ELF-1 (cell line): ENCODE data around the gene C11orf52.
A peak's percentile ranks its signal among the peaks of the same experiment; 100 is the strongest.

Experiments
- DNase-seq: peaks from one replicate; pipeline ENCODE4 v3.0.0-alpha.2; 2016; ENCODE audit warnings: low read depth, low spot score

C11orf52 gene

GRCh38 chr11:111938687-111939160 lies 20.0 kb downstream of the C11orf52 start:
- peak; percentile 26 for DNase-seq

- no peak for DNase-seq
Observed at GRCh38 chr11:111939836-111940604, 21.3 kb downstream of the C11orf52 start.

- DNase-seq: no peak
Observed at GRCh38 chr11:111941963-111942362, 23.2 kb downstream of the C11orf52 start.

- no peak for DNase-seq
Observed at GRCh38 chr11:111942829-111943228, 24.1 kb downstream of the C11orf52 start.

GRCh38 chr11:111944139-111944538 lies 25.4 kb downstream of the C11orf52 start:
- DNase-seq: peak; percentile 50

GRCh38 chr11:111944651-111945051 lies 25.9 kb downstream of the C11orf52 start:
- DNase-seq: no peak

GRCh38 chr11:111945198-111945597 lies 26.5 kb downstream of the C11orf52 start:
- no peak for DNase-seq

GRCh38 chr11:111946499-111946898 lies 27.8 kb downstream of the C11orf52 start:
- DNase-seq: peak; percentile 26

GRCh38 chr11:111947143-111947542 lies 28.4 kb downstream of the C11orf52 start:
- DNase-seq: no peak

- DNase-seq: no peak
Observed at GRCh38 chr11:111949519-111950426, 31.1 kb downstream of the C11orf52 start.

- no peak for DNase-seq
Observed at GRCh38 chr11:111951565-111951964, 32.9 kb downstream of the C11orf52 start.

GRCh38 chr11:111954154-111954553 lies 35.4 kb downstream of the C11orf52 start:
- DNase-seq: no peak

- DNase-seq: no peak
Observed at GRCh38 chr11:111957663-111958444, 39.1 kb downstream of the C11orf52 start.

GRCh38 chr11:111960916-111961315 lies 42.2 kb downstream of the C11orf52 start:
- no peak for DNase-seq

GRCh38 chr11:111961389-111962300 lies 42.9 kb downstream of the C11orf52 start:
- no peak for DNase-seq

- no peak for DNase-seq
Observed at GRCh38 chr11:111963931-111964340, 45.2 kb downstream of the C11orf52 start.

GRCh38 chr11:111966678-111967077 lies 48.0 kb downstream of the C11orf52 start:
- no peak for DNase-seq

- no peak for DNase-seq
Observed at GRCh38 chr11:111967649-111968048, 48.9 kb downstream of the C11orf52 start.

GRCh38 chr11:111969344-111969743 lies 50.6 kb downstream of the C11orf52 start:
- no peak for DNase-seq

GRCh38 chr11:111974446-111974845 lies 55.7 kb downstream of the C11orf52 start:
- DNase-seq: no peak
